Measurements from ENCODE around the gene RPS21. TPM values are rescaled to one million over a fixed set of nuclear protein-coding genes. Genes with fewer than 3 reads are reported as not detected.

RPS21 gene
- total RNA-seq, 1 donor from 2014 or later, result 2,912 TPM

DNA sequence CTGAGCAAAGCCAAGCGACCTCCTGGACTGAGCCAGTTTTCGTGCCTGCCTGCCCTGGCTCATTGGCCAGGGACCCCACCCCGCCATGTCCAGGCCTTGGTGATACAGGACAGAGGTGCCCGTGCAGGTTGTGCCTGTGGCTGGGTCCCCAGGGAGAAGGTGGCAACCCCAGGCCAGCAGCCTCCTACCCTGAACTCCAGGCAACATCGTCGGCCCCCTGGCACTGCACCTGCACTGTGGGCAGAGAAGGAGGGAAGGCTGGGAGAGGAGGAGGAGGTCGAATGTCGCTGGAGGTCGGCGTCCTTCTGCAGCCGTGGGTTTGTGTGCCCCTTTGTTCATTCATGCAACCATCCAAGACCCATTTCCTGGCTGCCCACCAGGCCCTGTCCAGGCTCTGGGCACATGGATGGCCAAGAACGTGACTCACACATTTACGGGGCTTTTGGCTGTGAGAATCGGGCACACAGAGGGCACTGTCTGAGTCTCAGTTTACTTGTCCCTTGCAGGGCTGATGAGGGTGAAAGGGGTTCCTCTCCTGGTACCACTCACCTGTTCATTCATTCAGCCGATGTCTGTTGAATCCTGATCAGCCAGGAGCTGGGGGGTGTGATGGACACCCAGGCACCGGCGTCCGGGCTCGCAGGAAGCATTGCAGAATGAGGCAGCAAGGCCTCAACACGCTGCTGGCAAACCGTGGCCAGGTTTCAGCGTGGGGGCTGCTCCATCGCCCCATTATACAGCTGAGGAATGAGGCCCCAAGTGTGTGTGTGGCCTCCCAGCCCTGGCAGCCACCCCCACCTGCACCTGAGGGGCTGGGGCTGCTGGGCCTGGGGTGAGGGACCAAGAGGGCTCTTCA, 42.8 kb downstream of the RPS21 start:
- Mint-ChIP-seq H3K9me3 (no peaks in the 10 kb centered on the region), H3K4me1 (no peaks in the 10 kb centered on the region), H3K36me3 (ENCODE audit: low read depth) (no peaks in the 10 kb centered on the region), H3K27me3 (peaks cover 27% of the 10 kb centered on the region), H3K4me3 (no peak overlapping the region), H3K27ac (no peak overlapping the region)
- ChIA-PET CTCF (no interaction called here), POLR2A (no interaction called here)
- DNase-seq (no peak), ATAC-seq (ENCODE audit: low read depth) (no peak)
- TF ChIP-seq, protein P1, sequence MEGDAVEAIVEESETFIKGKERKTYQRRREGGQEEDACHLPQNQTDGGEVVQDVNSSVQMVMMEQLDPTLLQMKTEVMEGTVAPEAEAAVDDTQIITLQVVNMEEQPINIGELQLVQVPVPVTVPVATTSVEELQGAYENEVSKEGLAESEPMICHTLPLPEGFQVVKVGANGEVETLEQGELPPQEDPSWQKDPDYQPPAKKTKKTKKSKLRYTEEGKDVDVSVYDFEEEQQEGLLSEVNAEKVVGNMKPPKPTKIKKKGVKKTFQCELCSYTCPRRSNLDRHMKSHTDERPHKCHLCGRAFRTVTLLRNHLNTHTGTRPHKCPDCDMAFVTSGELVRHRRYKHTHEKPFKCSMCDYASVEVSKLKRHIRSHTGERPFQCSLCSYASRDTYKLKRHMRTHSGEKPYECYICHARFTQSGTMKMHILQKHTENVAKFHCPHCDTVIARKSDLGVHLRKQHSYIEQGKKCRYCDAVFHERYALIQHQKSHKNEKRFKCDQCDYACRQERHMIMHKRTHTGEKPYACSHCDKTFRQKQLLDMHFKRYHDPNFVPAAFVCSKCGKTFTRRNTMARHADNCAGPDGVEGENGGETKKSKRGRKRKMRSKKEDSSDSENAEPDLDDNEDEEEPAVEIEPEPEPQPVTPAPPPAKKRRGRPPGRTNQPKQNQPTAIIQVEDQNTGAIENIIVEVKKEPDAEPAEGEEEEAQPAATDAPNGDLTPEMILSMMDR (IDR thresholded peaks at IDR 0.05), result no peak
- intact Hi-C loops (cut with micrococcal nuclease), result no loop called here

GRCh38 chr20:62430311-62430853, 43.5 kb downstream of the RPS21 start:
- ChIA-PET POLR2A (no interaction called here), CTCF (no interaction called here)
- Mint-ChIP-seq H3K4me3 (no peak overlapping the region), H3K4me1 (no peaks in the 10 kb centered on the region), H3K27me3 (peaks cover 27% of the 10 kb centered on the region), H3K36me3 (ENCODE audit: low read depth) (no peaks in the 10 kb centered on the region), H3K27ac (no peak overlapping the region), H3K9me3 (no peaks in the 10 kb centered on the region)
- intact Hi-C loops (cut with micrococcal nuclease), result no loop called here
- DNase-seq (no peak), ATAC-seq (ENCODE audit: low read depth) (no peak)
- TF ChIP-seq, protein P1 (IDR thresholded peaks at IDR 0.05), result no peak

GRCh38 chr20:62430866-62431447, 44.1 kb downstream of the RPS21 start:
- CTCF ChIA-PET, result no interaction called here
- Mint-ChIP-seq H3K36me3 (ENCODE audit: low read depth) (no peaks in the 10 kb centered on the region), H3K27me3 (peaks cover 31% of the 10 kb centered on the region), H3K9me3 (no peaks in the 10 kb centered on the region), H3K4me1 (no peaks in the 10 kb centered on the region), H3K27ac (no peak overlapping the region), H3K4me3 (no peak overlapping the region)
- DNase-seq (no peak), ATAC-seq (ENCODE audit: low read depth) (no peak)
- POLR2A ChIA-PET, result no interaction called here
- TF ChIP-seq, protein P1 (IDR thresholded peaks at IDR 0.05), result no peak
- intact Hi-C loops (cut with micrococcal nuclease), result no loop called here

- Mint-ChIP-seq H3K4me1 (no peaks in the 10 kb centered on the region), H3K9me3 (no peaks in the 10 kb centered on the region), H3K27me3 (peaks cover 34% of the 10 kb centered on the region), H3K4me3 (no peak overlapping the region), H3K36me3 (ENCODE audit: low read depth) (no peaks in the 10 kb centered on the region), H3K27ac (no peak overlapping the region)
- ChIA-PET CTCF (no interaction called here), POLR2A (no interaction called here)
- TF ChIP-seq, protein P1 (IDR thresholded peaks at IDR 0.05), result no peak
- DNase-seq (no peak), ATAC-seq (ENCODE audit: low read depth) (no peak)
- intact Hi-C loops (cut with micrococcal nuclease), result no loop called here
These were observed 47.0 kb downstream of the RPS21 start for GRCh38 chr20:62433658-62434497.

- no peaks in the 10 kb centered on the region for H3K4me1 Mint-ChIP-seq
- no peak for DNase-seq
- H3K36me3 Mint-ChIP-seq (ENCODE audit: low read depth), result no peaks in the 10 kb centered on the region
- no peak overlapping the region for H3K4me3 Mint-ChIP-seq
- intact Hi-C loops (cut with micrococcal nuclease), result no loop called here
- TF ChIP-seq, protein P1 (IDR thresholded peaks at IDR 0.05), result no peak
- H3K27me3 Mint-ChIP-seq, result peaks cover 33% of the 10 kb centered on the region
- H3K9me3 Mint-ChIP-seq, result no peaks in the 10 kb centered on the region
- H3K27ac Mint-ChIP-seq, result no peak overlapping the region
- ChIA-PET CTCF (no interaction called here), POLR2A (no interaction called here)
- ATAC-seq (ENCODE audit: low read depth), result no peak
These were observed 49.8 kb downstream of the RPS21 start for GRCh38 chr20:62436692-62437091.
